Progenitor cell of endocrine pancreas (in vitro differentiated cells): ENCODE results near the gene RBM22. TPM values are rescaled to one million over a fixed set of nuclear protein-coding genes. Genes with fewer than 3 reads are reported as not detected.

Experiments
- DNase-seq: peaks from one replicate; pipeline ENCODE4 v3.0.0; 2021; ENCODE audit warnings: low spot score; ENCODE audit not compliant: unreplicated experiment
- H3K27ac Mint-ChIP-seq: 2 replicates; pipeline ENCODE4 v1.8.0; 2021; ENCODE audit warnings: mild to moderate bottlenecking, moderate library complexity, mixed read lengths
- H3K27me3 Mint-ChIP-seq: 2 replicates; pipeline ENCODE4 v1.8.0; 2021; ENCODE audit warnings: mixed read lengths
- H3K36me3 Mint-ChIP-seq: 2 replicates; pipeline ENCODE4 v1.8.0; 2022; ENCODE audit warnings: mixed read lengths; ENCODE audit not compliant: insufficient read depth
- H3K4me1 Mint-ChIP-seq: 2 replicates; pipeline ENCODE4 v1.8.0; 2021; ENCODE audit warnings: low read depth, mixed read lengths
- H3K4me3 Mint-ChIP-seq: 2 replicates; pipeline ENCODE4 v1.8.0; 2021; ENCODE audit warnings: low read depth, mild to moderate bottlenecking, moderate library complexity, mixed read lengths
- H3K9me3 Mint-ChIP-seq: 2 replicates; pipeline ENCODE4 v1.8.0; 2021; ENCODE audit warnings: low read depth, mixed read lengths
- total RNA-seq: library from RNA; stranded (reverse); gene quantifications from 2 replicates; pipeline ENCODE4 v1.2.1, GENCODE V29; 2021
- TF ChIP-seq, protein P1 (sequence below): fragments of 200-600 bp; sonication (generic); IDR thresholded peaks from one replicate; pipeline ENCODE4 v1.5.0; 2021; ENCODE audit warnings: antibody characterized with exemption, mild to moderate bottlenecking; ENCODE audit not compliant: unreplicated experiment

Gene RBM22
- total RNA-seq, 1 donor from 2014 or later = 59.1 TPM

DNA sequence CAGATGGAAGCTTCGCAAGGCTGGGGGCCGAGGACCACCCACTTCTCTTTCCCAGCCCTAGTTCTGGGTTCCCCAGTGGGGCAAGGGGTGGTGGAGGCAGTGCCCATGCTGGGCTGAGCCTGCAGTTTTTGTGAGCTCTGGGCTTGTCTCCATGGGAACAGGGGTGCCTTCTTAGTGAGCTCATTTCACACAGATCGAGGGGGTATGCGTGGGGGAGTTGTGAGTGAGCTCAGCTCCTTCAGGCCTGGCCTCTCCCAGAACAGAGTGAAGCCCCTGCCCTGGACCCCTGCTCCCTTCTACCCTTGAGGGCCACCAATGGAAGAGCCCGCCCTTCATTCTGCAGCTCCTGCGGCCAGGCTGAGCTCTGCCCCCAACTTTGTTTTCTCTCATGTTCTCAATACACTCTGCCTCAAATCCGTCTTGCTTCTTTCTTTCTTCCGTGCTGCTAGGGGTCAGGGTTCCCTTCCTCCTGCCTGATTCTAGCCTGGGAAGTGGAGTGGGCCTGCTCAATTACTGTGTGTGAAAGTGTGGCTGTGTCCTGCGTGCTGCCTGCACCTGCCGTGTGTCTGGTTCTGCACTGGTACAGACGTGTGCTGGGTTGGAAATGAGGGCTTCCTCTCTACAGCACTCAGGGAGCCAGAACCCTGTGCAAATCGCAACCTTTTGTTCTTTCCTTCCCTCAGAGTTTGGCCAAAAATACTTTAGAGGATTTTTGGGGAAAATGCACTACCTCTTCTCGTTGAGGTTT, 48.8 kb downstream of the RBM22 start:
- DNase-seq = no peak
- peaks cover 28% of the 10 kb centered on the region for H3K27me3 Mint-ChIP-seq
- H3K9me3 Mint-ChIP-seq = no peaks in the 10 kb centered on the region
- H3K36me3 Mint-ChIP-seq = no peaks in the 10 kb centered on the region
- H3K4me3 Mint-ChIP-seq = no peak overlapping the region
- TF ChIP-seq, protein P1, sequence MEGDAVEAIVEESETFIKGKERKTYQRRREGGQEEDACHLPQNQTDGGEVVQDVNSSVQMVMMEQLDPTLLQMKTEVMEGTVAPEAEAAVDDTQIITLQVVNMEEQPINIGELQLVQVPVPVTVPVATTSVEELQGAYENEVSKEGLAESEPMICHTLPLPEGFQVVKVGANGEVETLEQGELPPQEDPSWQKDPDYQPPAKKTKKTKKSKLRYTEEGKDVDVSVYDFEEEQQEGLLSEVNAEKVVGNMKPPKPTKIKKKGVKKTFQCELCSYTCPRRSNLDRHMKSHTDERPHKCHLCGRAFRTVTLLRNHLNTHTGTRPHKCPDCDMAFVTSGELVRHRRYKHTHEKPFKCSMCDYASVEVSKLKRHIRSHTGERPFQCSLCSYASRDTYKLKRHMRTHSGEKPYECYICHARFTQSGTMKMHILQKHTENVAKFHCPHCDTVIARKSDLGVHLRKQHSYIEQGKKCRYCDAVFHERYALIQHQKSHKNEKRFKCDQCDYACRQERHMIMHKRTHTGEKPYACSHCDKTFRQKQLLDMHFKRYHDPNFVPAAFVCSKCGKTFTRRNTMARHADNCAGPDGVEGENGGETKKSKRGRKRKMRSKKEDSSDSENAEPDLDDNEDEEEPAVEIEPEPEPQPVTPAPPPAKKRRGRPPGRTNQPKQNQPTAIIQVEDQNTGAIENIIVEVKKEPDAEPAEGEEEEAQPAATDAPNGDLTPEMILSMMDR = no peak
- H3K27ac Mint-ChIP-seq = no peak overlapping the region
- H3K4me1 Mint-ChIP-seq = peaks cover 4% of the 10 kb centered on the region

DNA sequence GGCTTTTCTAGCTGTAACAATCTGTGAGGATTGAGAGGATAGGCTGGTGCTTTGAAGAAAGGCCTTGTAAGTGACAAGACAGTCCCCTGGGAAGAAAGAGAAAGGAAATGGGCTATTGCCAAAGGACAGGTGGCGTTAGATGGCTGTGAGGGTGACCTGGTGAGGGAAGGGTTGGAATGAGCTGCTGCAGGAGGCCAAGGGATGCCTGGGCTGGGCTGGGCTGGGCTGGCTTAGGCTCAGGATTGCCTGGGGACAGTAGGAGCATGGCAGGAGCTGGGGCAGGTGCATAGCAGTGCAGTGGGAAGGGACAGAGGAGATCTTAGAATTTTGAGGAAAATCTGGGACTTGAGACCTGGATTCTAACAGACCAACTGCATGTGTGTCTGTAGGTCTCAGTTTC, 49.5 kb downstream of the RBM22 start:
- peaks cover 4% of the 10 kb centered on the region for H3K4me1 Mint-ChIP-seq
- H3K9me3 Mint-ChIP-seq = no peaks in the 10 kb centered on the region
- no peaks in the 10 kb centered on the region for H3K36me3 Mint-ChIP-seq
- TF ChIP-seq, protein P1 = no peak
- no peak for DNase-seq
- H3K27me3 Mint-ChIP-seq = peaks cover 28% of the 10 kb centered on the region
- H3K4me3 Mint-ChIP-seq = no peak overlapping the region
- no peak overlapping the region for H3K27ac Mint-ChIP-seq

DNA sequence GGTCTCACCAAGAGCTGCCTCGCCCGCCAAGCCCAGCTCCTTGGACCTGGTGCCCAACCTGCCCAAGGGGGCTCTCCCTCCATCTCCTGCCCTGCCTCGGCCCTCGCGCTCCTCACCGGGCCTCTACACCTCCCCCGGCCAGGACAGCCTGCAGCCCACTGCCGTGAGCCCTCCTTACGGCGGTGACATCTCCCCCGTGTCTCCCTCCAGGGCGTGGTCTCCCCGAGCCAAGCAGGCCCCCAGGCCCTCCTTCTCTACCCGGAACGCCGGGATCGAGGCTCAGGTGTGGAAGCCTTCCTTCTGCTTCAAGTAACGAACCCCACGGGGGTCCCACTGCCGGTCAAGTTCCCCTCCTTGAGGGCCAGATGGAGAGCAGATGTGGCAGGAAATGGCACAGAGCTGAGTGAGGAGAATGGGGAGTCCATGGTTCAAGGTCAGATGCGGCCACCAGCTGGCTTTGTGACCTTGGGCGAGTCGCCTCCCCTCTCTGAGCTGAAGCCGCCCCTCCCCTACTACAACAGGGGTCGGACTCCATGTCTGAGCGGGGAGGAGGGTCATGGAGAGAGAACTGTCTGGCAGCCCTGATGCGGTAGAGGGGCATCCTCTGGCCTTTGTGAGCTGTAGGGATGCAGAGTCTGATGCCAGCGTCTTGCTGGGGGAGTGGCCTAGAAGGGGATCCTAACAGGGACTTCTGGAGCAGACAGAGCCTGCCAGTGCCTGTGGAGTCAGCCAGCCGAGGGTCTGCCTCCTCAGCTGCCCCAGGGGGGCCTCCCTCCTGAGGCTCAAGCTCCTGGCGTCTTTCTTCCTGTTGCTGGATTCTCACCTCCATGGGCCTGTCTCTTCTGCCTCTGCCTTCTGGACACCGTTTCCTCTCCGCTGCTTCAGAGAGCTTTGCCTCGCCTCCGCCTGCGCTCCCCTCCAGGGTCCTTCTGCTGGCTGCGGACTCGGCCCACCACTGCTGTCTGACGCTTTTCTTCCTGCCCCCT, 50.5 kb downstream of the RBM22 start:
- H3K36me3 Mint-ChIP-seq = no peaks in the 10 kb centered on the region
- no peak overlapping the region for H3K4me3 Mint-ChIP-seq
- H3K4me1 Mint-ChIP-seq = peaks cover 2% of the 10 kb centered on the region
- H3K27ac Mint-ChIP-seq = peak overlapping the region; percentile 37
- DNase-seq = no peak
- TF ChIP-seq, protein P1 = no peak
- no peaks in the 10 kb centered on the region for H3K9me3 Mint-ChIP-seq
- H3K27me3 Mint-ChIP-seq = peaks cover 25% of the 10 kb centered on the region

DNA sequence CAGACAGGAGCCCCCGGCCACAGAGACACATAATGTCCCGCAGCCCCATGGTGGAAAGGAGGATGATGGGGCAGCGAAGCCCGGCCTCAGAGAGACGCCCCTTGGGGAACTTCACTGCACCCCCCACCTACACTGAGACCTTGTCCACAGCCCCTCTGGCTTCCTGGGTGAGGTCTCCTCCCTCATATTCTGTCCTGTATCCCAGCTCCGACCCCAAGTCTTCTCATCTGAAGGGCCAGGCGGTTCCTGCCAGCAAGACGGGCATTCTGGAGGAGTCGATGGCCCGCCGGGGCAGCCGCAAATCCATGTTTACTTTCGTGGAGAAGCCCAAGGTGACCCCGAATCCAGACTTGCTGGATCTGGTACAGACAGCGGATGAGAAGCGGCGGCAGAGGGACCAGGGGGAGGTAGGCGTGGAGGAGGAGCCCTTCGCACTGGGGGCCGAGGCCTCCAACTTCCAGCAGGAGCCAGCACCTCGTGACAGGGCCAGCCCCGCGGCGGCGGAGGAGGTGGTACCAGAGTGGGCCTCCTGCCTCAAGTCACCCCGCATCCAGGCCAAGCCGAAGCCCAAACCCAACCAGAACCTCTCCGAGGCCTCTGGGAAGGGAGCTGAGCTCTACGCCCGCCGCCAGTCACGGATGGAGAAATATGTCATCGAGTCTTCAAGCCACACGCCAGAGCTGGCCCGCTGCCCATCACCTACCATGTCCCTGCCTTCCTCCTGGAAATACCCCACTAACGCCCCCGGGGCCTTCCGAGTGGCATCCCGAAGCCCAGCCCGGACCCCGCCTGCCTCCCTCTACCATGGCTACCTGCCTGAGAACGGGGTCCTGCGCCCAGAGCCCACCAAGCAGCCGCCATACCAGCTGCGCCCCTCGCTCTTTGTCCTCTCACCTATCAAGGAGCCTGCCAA, 51.5 kb downstream of the RBM22 start:
- peaks cover 4% of the 10 kb centered on the region for H3K4me1 Mint-ChIP-seq
- no peak overlapping the region for H3K4me3 Mint-ChIP-seq
- peaks cover 25% of the 10 kb centered on the region for H3K27me3 Mint-ChIP-seq
- TF ChIP-seq, protein P1 = no peak
- H3K9me3 Mint-ChIP-seq = no peaks in the 10 kb centered on the region
- DNase-seq = no peak
- no peaks in the 10 kb centered on the region for H3K36me3 Mint-ChIP-seq
- no peak overlapping the region for H3K27ac Mint-ChIP-seq
